Ovary (tissue), 9 donors: Measurements from ENCODE around the gene HSD3B7. TPM values are rescaled to one million over a fixed set of nuclear protein-coding genes. Genes with fewer than 3 reads are reported as not detected.
A peak's percentile ranks its signal among the peaks of the same experiment; 100 is the strongest.

Experiments used
- DNase-seq, 5 donors: peaks; one replicate each; pipeline ENCODE4 v3.0.0-alpha.2; 2019 to 2020
- H3K27ac ChIP-seq, 2 donors: fragments of 200-600 bp; one replicate each; pipeline versions ENCODE4 v1.5.1 to v1.8.0; 2019 to 2022
- H3K27me3 ChIP-seq: fragments of 200-600 bp; one replicate; pipeline ENCODE4 v1.8.0; 2022
- H3K36me3 ChIP-seq: fragments of 200-600 bp; sonication (generic); one replicate; pipeline ENCODE4 v1.5.1; 2019
- H3K4me1 ChIP-seq: one replicate; pipeline ENCODE4 v1.8.1; 2013; ENCODE audit warnings: mild to moderate bottlenecking, moderate library complexity; ENCODE audit not compliant: insufficient read depth
- H3K4me3 ChIP-seq: fragments of 200-600 bp; sonication (generic); one replicate; pipeline ENCODE4 v1.5.1; 2017
- H3K9me3 ChIP-seq, 2 donors: fragments of 200-600 bp in 1 of 2; sonication (generic) in 1 of 2; one replicate each; pipeline versions ENCODE4 v1.5.1 to v1.8.1; 2013 to 2019; ENCODE audit warnings: mild to moderate bottlenecking in 1 of 2, moderate library complexity in 1 of 2
- EP300 ChIP-seq: sonication (generic); formaldehyde crosslinking; IDR thresholded peaks from one replicate; pipeline ENCODE4 v1.6.1; 2017; ENCODE audit warnings: antibody characterized with exemption
- POLR2A ChIP-seq: fragments of 450-650 bp; IDR thresholded peaks from one replicate; pipeline ENCODE4 v1.6.1; 2017; ENCODE audit warnings: antibody characterized with exemption, mild to moderate bottlenecking, moderate library complexity
- WGBS, 3 donors: extraction: QIAGEN DNeasy Blood & Tissue Kit in 1 of 3; methylation state at CpG; one replicate each; pipeline versions ENCODE4 v1.1.5 to v1.1.7; 2013 to 2017; 5-methylcytosine and 5-hydroxymethylcytosine counted together
- intact Hi-C, 4 donors: fragments of 100-400 bp; cut with DNase I; formaldehyde crosslinking; loops; one replicate each; pipeline versions ENCODE4 v1.11.0 to v1.15.1; 2022 to 2023
- polyA plus RNA-seq, 2 donors: library from polyadenylated mRNA; stranded (reverse); fragments of 200-250 nt in 1 of 2; fragments of 350-450 nt in 1 of 2; fragmentation: Illumina TruSeq in 1 of 2; extraction: RNeasy Lipid Tissue Mini Kit (QIAGEN cat#74804) in 1 of 2; gene quantifications; one replicate each; pipeline ENCODE4 v1.2.3, GENCODE V29; 2013 to 2014
- total RNA-seq, 7 donors: library from RNA; depleted of rRNA in 2 of 7; stranded (reverse); fragments of >200 nt in 2 of 7; fragmentation: NEBNext Ultra II Directional in 3 of 7; extraction: Animal tissue kit (Norgen Biotek cat#: 25700) in 3 of 7; gene quantifications; one replicate each; pipeline versions ENCODE4 v1.1.0 to v1.2.4, GENCODE V29; 2016 to 2023
- TF ChIP-seq, protein P1 (sequence below), 3 donors: fragments of 450-650 bp in 2 of 3; fragments of 200-600 bp in 1 of 3; IDR thresholded peaks; one replicate each; pipeline versions ENCODE4 v1.5.1 to v1.8.0; 2016 to 2022; ENCODE audit warnings: antibody characterized with exemption in 3 of 3, mild to moderate bottlenecking in 1 of 3
- donor health status: DM: no; HTN: no; CAD: no; lungs with moderate emphysema.
- donor health status: DM: no; HTN: no; CAD: no.
- donor health status: Bipolar disorder and iron deficiency.
- donor health status: DM: yes; HTN: yes; CAD: no.
- donor health status: DM: no; HTN: no; CAD: no.
- donor health status: DM: yes; HTN: yes; CAD: no.

Gene HSD3B7
- total and polyA plus RNA-seq, 9 donors, result 3.9 to 24.5 (median 9.9) TPM

DNA sequence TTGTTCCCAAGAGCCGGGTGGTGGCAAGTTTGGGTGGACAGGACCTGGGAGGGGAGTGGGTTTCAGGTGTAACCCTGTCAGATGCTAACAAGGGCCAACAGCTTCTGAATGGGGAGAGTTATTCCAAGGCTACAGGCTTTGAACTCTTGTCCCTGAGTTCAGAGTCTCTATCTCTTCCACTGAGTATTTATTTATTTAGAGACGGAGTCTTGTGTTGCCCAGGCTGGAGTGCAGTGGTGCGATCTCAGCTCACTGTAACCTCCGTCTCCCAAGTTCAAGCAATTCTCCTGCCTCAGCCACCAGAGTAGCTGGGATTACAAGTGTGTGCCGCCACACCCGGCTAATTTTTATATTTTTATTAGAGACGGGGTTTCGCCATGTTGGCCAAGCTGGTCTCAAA, 30.0 kb upstream of the HSD3B7 start:
- H3K36me3 ChIP-seq, result no peaks in the 10 kb centered on the region
- no peak for DNase-seq
- H3K4me3 ChIP-seq, result no peak overlapping the region
- no peaks in the 10 kb centered on the region for H3K9me3 ChIP-seq
- H3K27ac ChIP-seq, result no peak overlapping the region
- WGBS, 3 donors, result 65 to 83% (median 66%) methylated on average over 8 of the region's 8 CpGs
- H3K4me1 ChIP-seq, result peaks cover 17% of the 10 kb centered on the region
- TF ChIP-seq, protein P1, sequence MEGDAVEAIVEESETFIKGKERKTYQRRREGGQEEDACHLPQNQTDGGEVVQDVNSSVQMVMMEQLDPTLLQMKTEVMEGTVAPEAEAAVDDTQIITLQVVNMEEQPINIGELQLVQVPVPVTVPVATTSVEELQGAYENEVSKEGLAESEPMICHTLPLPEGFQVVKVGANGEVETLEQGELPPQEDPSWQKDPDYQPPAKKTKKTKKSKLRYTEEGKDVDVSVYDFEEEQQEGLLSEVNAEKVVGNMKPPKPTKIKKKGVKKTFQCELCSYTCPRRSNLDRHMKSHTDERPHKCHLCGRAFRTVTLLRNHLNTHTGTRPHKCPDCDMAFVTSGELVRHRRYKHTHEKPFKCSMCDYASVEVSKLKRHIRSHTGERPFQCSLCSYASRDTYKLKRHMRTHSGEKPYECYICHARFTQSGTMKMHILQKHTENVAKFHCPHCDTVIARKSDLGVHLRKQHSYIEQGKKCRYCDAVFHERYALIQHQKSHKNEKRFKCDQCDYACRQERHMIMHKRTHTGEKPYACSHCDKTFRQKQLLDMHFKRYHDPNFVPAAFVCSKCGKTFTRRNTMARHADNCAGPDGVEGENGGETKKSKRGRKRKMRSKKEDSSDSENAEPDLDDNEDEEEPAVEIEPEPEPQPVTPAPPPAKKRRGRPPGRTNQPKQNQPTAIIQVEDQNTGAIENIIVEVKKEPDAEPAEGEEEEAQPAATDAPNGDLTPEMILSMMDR (IDR thresholded peaks at IDR 0.05), result no peak
- TF ChIP-seq POLR2A (no peak), EP300 (no peak)
- intact Hi-C loops, result loop anchor here in 1 of 4 donors (10.0 kb wide), 1 partner anchor 160 kb away; the partner anchor contains the start of gene KAT8
- H3K27me3 ChIP-seq, result no peaks in the 10 kb centered on the region

DNA sequence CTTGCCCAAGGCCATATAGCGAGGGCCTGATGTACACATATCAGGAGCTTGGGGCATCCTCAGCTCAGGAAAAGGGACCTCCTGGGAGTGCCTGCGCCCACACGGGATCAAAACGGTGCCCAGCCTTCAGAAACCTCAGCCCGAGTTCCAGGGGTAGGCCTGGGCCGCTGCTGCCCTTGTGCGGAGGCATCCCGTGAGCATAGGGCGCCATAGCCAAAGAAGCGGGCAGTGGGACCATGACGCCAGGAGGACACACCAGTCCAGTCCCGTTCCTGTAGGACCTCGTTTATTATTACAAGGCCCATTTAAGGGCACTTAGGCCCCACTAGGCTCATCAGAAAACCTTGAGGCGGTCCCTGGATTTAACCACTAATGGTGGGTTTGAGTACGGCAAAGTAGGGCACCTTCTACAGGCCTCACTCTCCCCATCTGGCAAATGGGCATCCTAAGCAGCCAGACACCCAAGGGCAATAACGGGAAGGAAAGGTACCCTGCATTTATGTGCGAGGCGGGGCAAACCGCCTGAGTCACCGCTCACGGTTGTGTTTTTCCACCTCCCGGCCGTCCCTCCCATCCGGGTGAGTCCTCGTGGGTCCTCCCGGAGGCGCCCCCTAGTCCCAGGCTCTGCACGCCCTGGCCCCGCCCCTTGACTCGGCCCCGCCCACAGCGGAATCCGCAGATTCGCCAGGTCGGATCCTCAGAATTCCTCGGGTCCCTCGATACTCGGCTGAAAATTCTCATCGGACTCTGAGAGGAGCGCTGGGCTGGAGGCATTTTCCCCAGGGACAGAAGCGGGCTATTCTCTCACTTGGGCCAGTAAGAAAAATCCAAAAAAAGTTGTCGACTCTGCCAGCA, 28.2 kb upstream of the HSD3B7 start:
- Histone ChIP-seq H3K27me3 (no peaks in the 10 kb centered on the region), H3K4me1 (peaks cover 11% of the 10 kb centered on the region), H3K9me3 (no peaks in the 10 kb centered on the region), H3K4me3 (peak overlapping the region; percentile 82), H3K27ac (peak overlapping the region; percentile 97 to 98), H3K36me3 (no peaks in the 10 kb centered on the region)
- TF ChIP-seq POLR2A (no peak), EP300 (peak; percentile 33)
- TF ChIP-seq, protein P1 (IDR thresholded peaks at IDR 0.05), result peak in 1 of 3 donors; percentile 34
- WGBS, 3 donors, result 18 to 26% (median 19%) methylated on average over 42 of the region's 42 CpGs
- peak; percentile 82 to 91 (median 90) for DNase-seq
- intact Hi-C loops, result loop anchor here in 1 of 4 donors (10.0 kb wide), 1 partner anchor 158 kb away; the partner anchor contains the start of gene KAT8

DNA sequence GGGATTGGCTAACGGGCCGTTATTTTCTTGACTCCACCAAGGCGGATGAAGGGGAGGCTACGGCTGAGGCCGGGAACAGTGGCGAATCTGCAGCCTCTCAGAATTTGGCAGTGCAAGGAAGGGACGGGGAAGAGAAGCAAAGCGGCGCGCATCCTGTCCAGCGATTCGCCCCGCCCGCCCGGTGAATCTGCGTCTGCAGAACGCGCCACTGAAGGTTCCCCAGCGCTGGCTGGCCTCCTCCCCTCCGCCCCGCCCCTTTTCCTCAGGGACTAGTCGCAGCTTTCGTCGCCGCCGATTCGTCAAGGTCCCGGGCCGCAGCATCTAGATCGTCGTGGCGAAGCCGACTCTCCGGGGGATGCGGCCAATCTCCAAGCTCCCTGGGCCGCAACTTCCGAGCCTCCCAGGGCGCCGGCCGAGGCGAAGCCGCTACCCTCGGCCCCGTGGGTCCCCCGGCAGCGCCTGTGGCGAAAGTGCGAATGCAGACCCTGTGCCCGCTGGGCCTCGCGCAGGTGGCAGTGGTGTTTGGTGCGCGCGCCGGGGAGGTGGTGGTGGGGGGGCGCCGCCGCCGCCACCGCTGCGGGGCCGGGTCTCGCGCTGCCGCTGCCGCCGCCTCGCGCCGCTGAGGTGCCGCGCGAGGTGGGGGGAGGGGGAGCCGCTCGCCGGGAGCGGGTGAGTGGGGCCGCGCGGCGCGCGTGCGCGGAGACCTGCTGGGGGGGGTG, 27.4 kb upstream of the HSD3B7 start, which contains the start of gene SETD1A:
TSS of gene SETD1A (plus strand) at position 299 of the 719 bp plus-strand sequence. CDS start 978 bp downstream, outside the sequence.
- TF ChIP-seq, protein P1 (IDR thresholded peaks at IDR 0.05), result peak in 1 of 3 donors; percentile 11
- TF ChIP-seq POLR2A, result peak; percentile 66
- TF ChIP-seq EP300, result no peak
- Histone ChIP-seq H3K27me3 (no peaks in the 10 kb centered on the region), H3K36me3 (no peaks in the 10 kb centered on the region), H3K4me1 (peaks cover 11% of the 10 kb centered on the region), H3K4me3 (peak within 1 kb of the TSS; percentile 82), H3K9me3 (no peaks in the 10 kb centered on the region), H3K27ac (peak within 1 kb of the TSS; percentile 97 to 98)
- DNase-seq, result peak; percentile 96 to 98 (median 97)
- intact Hi-C loops, result loop anchor here in 1 of 4 donors (10.0 kb wide), 1 partner anchor 157 kb away; the partner anchor contains the start of gene KAT8
- WGBS, 3 donors, result 0 to 1% (median 0%) methylated on average over 41 to 85 of the region's 85 CpGs
